Activated T-cell treated with anti-CD3 and anti-CD28 coated beads, Interleukin-2, amount 50 U/mL, for 4 hours (primary cell): ENCODE data around the gene CAPN9. TPM values are rescaled to one million over a fixed set of nuclear protein-coding genes. Genes with fewer than 3 reads are reported as not detected.
"Not testable (repeated sequence)": the region's sequence is repeated elsewhere in the genome, so short reads cannot be mapped to it uniquely, and the experiment has no call there.

Experiments used
- ATAC-seq, 2 donors: fragments of 200-7000 bp; cut with Tn5 transposase; one replicate each; pipeline ENCODE4 v1.10.0; 2021
- DNase-seq: peaks from one replicate; pipeline ENCODE4 v3.0.0-alpha.2; 2020
- H3K27me3 Mint-ChIP-seq: one replicate; pipeline ENCODE4 v1.8.0; 2021; ENCODE audit warnings: low read depth, mixed read lengths
- H3K36me3 Mint-ChIP-seq: one replicate; pipeline ENCODE4 v1.8.0; 2022; ENCODE audit warnings: mixed read lengths; ENCODE audit not compliant: insufficient read depth
- H3K4me1 Mint-ChIP-seq: one replicate; pipeline ENCODE4 v1.8.0; 2021; ENCODE audit warnings: low read depth, mixed read lengths
- H3K4me3 Mint-ChIP-seq: one replicate; pipeline ENCODE4 v1.8.0; 2021; ENCODE audit warnings: mild to moderate bottlenecking, moderate library complexity, mixed read lengths
- H3K9me3 Mint-ChIP-seq: one replicate; pipeline ENCODE4 v1.8.0; 2021; ENCODE audit warnings: mixed read lengths
- total RNA-seq, 3 donors: library from RNA; stranded (reverse); gene quantifications; one replicate each; pipeline ENCODE4 v1.2.1, GENCODE V29; 2021

The CAPN9 gene
- total RNA-seq, 3 donors from 2014 or later = not detected

DNA sequence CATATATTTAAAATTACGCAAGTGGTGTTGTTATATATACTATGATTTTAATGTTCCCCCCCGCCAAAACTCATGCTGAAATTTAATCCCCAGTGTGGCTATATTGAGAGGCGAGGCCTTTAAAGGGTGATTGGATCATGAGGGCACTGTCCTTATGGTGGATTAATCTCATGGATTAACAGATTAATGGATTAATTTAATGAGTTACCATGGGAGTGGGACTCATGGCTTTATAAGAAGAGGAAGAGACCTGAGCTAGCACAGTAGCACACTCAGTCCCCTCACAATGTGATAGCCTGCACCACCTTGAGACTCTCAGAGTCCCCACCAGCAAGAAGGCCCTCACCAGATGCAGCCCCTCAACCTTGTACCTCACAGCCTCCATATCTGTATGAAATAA lies 86.3 kb downstream of the CAPN9 start:
- Mint-ChIP-seq H3K27me3 (peaks cover 3% of the 10 kb centered on the region), H3K36me3 (no peaks in the 10 kb centered on the region), H3K4me1 (no peaks in the 10 kb centered on the region), H3K4me3 (no peak overlapping the region), H3K9me3 (peaks cover 6% of the 10 kb centered on the region)
- ATAC-seq = no peak
- DNase-seq = no peak

GRCh38 chr1:230834292-230834691 lies 87.1 kb downstream of the CAPN9 start:
- H3K36me3 Mint-ChIP-seq = peaks cover 7% of the 10 kb centered on the region
- ATAC-seq (no peak), DNase-seq (no peak)
- H3K9me3 Mint-ChIP-seq = peaks cover 6% of the 10 kb centered on the region
- H3K4me3 Mint-ChIP-seq = no peak overlapping the region
- no peaks in the 10 kb centered on the region for H3K4me1 Mint-ChIP-seq
- H3K27me3 Mint-ChIP-seq = peaks cover 3% of the 10 kb centered on the region

DNA sequence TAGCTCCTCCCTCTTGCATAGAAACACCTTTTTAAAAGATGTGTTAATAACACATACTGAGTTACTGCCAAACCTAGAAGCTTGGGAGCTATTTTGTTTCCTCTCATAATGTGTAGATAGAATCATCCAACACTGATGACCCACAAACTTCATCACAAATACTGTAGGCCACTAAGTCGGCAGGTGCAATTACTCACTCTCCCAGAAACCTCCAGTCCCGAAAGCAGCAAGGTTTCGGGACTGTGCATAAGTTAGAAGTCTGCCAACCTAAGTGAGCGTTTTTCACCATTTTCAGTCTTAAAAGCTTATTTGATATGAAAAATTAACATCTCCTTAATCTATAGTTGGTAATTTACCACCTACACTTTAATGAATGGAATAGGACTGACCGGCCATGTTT lies 89.2 kb downstream of the CAPN9 start:
- Mint-ChIP-seq H3K4me3 (no peak overlapping the region), H3K36me3 (peaks cover 11% of the 10 kb centered on the region), H3K9me3 (no peaks in the 10 kb centered on the region), H3K27me3 (no peaks in the 10 kb centered on the region), H3K4me1 (no peaks in the 10 kb centered on the region)
- DNase-seq (no peak), ATAC-seq (no peak)

DNA sequence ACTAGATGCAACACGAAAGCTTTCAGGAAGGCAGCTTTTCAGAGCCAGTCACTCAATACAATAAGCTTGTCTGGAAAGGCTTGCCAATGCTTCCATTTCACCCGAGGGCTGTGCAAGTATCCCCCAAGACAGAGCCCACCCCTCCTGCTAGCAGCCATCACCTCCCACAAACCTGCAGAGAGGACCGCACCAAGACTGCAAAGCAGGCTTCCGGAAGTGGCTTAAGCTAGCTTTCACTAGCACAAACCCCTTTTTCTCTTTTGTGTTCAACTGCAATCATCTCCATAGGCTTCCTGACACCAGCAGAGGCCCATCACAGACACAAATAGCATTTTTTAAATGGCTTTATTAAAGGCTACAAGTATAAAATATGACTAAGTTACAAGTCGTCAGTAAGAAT lies 89.6 kb downstream of the CAPN9 start:
- Mint-ChIP-seq H3K4me1 (no peaks in the 10 kb centered on the region), H3K4me3 (no peak overlapping the region), H3K27me3 (no peaks in the 10 kb centered on the region), H3K9me3 (no peaks in the 10 kb centered on the region), H3K36me3 (peaks cover 12% of the 10 kb centered on the region)
- DNase-seq (no peak), ATAC-seq (no peak)

DNA sequence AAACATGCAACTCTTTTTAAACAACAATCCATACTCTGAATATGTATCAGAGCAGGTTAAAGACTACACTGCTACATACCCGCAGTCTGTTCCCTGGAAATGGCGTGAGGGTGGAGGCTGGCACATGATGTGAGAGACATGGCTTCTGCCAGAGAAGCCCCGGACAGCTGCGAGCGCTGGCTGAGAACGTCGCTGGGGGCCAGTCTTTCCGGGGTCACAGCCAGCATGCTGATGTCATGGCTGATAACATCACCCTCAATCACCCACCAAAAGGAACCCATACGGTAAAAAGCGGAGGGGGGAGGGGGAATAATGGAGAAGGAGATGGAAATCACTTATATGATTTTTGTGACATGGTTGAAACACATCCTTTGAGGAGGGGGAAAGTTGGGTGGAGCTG lies 92.0 kb downstream of the CAPN9 start:
- H3K4me3 Mint-ChIP-seq = no peak overlapping the region
- H3K9me3 Mint-ChIP-seq = no peaks in the 10 kb centered on the region
- ATAC-seq (no peak), DNase-seq (no peak)
- H3K27me3 Mint-ChIP-seq = no peaks in the 10 kb centered on the region
- H3K36me3 Mint-ChIP-seq = peaks cover 18% of the 10 kb centered on the region
- H3K4me1 Mint-ChIP-seq = no peaks in the 10 kb centered on the region

DNA sequence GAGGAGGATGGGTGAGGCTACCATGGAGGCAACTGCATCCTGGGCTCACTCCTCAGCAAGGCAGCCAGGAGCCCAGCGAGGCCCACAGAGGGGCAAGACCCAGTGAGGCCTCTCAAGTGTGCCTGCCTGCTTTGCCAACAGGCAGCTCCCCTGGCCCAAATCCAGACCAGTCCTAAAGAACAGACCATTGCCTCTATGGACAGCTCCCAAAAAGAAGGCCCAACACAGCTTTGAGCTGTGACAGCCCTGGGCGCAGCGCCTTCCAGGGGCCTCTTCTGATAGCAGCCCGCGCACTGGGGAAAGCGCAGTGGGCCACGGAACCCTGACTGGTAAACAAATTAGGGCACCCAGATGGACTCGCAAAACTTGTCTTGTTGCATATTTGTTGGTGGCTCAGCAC lies 95.6 kb downstream of the CAPN9 start:
- ATAC-seq = no peak

DNA sequence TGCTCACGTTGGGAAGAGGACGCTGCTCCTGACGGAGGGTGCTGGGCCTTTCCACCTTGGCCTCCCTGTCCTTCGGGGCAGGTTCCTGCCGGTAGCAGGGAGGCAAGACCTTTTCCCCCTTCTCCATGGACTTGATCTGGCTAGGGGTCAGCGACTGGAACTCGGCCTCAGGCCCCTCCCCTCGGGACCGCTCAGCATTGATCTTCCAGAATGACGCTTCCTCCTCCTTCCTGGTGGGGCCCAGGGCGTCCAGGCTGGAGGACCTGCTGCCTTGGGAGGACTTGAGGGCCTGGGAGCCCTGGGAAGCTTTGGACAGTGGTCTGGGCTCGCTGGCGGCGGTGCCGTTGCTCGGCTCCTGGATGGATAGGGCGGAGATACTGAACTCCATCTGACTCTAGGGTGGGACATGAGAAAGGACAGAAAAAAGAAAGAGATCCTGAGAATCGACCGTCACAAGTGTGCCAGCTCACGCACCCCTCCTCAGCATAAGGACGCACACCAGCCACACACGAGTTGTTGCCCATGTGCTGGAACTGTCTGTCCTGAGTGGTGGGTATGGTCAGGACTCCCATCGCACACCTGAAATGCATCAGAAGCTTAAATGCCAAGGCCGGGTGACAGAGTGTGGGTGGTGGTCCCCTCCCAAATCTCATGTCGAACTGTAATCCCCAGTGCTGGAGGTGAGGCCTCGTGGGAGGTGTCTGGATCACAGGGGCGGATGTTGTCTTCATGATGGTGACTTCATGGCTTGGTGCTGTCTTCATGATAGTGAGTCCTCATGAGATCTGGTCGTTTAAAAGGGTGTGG lies 96.5 kb downstream of the CAPN9 start:
- H3K36me3 Mint-ChIP-seq = peaks cover 20% of the 10 kb centered on the region
- ATAC-seq = no peak
- H3K27me3 Mint-ChIP-seq = no peaks in the 10 kb centered on the region
- H3K4me3 Mint-ChIP-seq = no peak overlapping the region
- H3K4me1 Mint-ChIP-seq = no peaks in the 10 kb centered on the region
- no peaks in the 10 kb centered on the region for H3K9me3 Mint-ChIP-seq
- no peak for DNase-seq

More for the DNA sequence above, 95.6 kb downstream of the CAPN9 start:
- H3K4me3 Mint-ChIP-seq = no peak overlapping the region
- H3K36me3 Mint-ChIP-seq = peaks cover 21% of the 10 kb centered on the region
- H3K4me1 Mint-ChIP-seq = no peaks in the 10 kb centered on the region
- no peaks in the 10 kb centered on the region for H3K27me3 Mint-ChIP-seq
- H3K9me3 Mint-ChIP-seq = no peaks in the 10 kb centered on the region
- no peak for DNase-seq

- Mint-ChIP-seq H3K4me3 (no peak overlapping the region), H3K27me3 (no peaks in the 10 kb centered on the region), H3K4me1 (no peaks in the 10 kb centered on the region), H3K9me3 (no peaks in the 10 kb centered on the region), H3K36me3 (peaks cover 14% of the 10 kb centered on the region)
- no peak for ATAC-seq
- no peak for DNase-seq
Measured at GRCh38 chr1:230844561-230844960, 97.4 kb downstream of the CAPN9 start.

DNA sequence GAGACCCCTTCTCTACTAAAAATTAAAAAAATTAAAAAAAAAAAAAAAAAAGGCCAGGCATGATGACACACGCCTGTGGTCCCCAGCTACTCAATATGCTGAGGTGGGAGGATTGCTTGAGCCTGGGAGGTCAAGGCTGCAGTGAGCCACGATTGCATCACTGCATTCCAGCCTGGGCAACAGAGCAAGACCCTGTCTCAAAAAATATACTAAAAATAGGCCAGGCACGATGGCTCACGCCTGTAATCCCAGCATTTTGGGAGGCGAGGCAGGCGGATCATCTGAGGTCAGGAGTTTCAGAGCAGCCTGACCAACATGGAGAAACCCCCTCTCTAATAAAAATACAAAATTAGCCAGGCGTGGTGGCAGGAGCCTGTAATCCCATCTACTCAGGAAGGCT lies 98.0 kb downstream of the CAPN9 start:
- H3K4me3 Mint-ChIP-seq, H3K9me3 Mint-ChIP-seq, H3K27me3 Mint-ChIP-seq, H3K4me1 Mint-ChIP-seq, ATAC-seq, DNase-seq: not testable (repeated sequence)
- peaks cover 14% of the 10 kb centered on the region for H3K36me3 Mint-ChIP-seq

DNA sequence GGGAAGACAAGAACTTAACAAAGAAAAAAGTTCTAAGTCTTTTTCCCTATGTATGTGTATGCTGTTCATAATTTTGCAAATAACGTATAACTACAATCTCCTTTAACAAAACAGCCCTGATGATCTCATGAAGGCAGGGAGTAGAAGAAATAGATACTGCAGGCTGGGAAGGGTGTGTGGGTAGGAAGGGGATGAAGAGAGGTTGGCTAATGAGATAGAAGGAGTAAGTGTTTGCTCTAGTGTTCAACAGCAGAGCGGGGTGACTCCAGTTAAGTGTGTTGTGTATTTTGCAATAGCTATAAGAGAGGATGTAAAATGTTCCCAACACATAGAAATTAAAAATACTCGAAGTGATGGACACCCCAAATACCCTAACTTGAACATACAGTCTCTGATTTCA lies 101.0 kb downstream of the CAPN9 start:
- Mint-ChIP-seq H3K36me3 (peaks cover 11% of the 10 kb centered on the region), H3K4me1 (no peaks in the 10 kb centered on the region), H3K27me3 (no peaks in the 10 kb centered on the region), H3K9me3 (no peaks in the 10 kb centered on the region), H3K4me3 (no peak overlapping the region)
- ATAC-seq (no peak), DNase-seq (no peak)

DNA sequence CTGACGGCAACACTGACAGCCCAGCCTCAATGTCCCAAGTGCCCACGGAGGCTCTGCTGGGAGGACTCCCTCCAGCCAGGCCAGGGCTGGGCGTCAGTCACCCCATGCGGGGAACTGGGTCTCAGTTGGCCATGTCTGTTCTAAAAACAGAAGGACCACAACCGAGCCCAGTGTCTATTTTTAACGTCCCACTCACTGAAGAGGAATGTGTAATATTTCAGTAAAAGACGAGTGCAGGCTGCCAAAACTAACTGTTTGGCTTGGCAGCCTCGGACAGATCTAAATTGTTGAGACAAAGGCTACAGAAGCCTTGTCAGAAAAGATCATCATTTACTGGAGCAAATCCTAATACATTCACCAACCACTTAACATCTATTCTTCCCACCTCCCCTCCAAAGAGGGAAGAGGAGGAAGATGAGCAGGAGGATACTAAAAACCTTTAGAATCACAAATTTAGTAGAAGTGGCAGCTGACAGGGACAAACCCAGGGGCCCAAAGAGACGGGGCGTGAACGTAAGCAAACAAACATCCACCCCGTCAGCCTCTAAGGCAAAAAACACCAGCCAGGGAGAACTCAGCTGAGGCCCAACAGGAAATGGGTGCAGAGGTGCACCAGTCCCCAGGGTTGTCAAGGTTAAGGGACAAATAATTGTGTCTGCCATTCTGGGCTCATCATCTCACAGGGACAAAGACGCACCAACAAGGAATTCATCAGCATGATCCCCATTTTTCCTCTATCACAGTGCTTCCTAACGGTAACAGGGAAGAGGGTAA lies 102.5 kb downstream of the CAPN9 start:
- Mint-ChIP-seq H3K4me3 (no peak overlapping the region), H3K4me1 (no peaks in the 10 kb centered on the region), H3K9me3 (no peaks in the 10 kb centered on the region), H3K27me3 (no peaks in the 10 kb centered on the region), H3K36me3 (peaks cover 11% of the 10 kb centered on the region)
- no peak for DNase-seq
- no peak for ATAC-seq

- DNase-seq (no peak), ATAC-seq (no peak)
- Mint-ChIP-seq H3K36me3 (peaks cover 17% of the 10 kb centered on the region), H3K9me3 (no peaks in the 10 kb centered on the region), H3K4me3 (no peak overlapping the region), H3K27me3 (no peaks in the 10 kb centered on the region), H3K4me1 (no peaks in the 10 kb centered on the region)
Measured at GRCh38 chr1:230850547-230850946, 103.4 kb downstream of the CAPN9 start.

- no peaks in the 10 kb centered on the region for H3K4me1 Mint-ChIP-seq
- no peak overlapping the region for H3K4me3 Mint-ChIP-seq
- peaks cover 17% of the 10 kb centered on the region for H3K36me3 Mint-ChIP-seq
- ATAC-seq (no peak), DNase-seq (no peak)
- no peaks in the 10 kb centered on the region for H3K9me3 Mint-ChIP-seq
- H3K27me3 Mint-ChIP-seq = no peaks in the 10 kb centered on the region
Measured at GRCh38 chr1:230851291-230851691, 104.1 kb downstream of the CAPN9 start.
